DOHH2 (cell line): ENCODE results near the gene GPR55.

ENCODE experiments used
- H3F3A ChIP-seq: fragments of 200-600 bp; sonication (generic), shearing (Covaris generic); 2 replicates; pipeline ENCODE4 v1.6.0; 2016; ENCODE audit warnings: antibody characterized with exemption, mild to moderate bottlenecking; ENCODE audit not compliant: control insufficient read depth, insufficient read depth
- H3K27ac ChIP-seq: fragments of 200-600 bp; sonication (generic); 2 replicates; pipeline ENCODE4 v1.5.1; 2014; ENCODE audit warnings: low read depth, mild to moderate bottlenecking, low read length, moderate library complexity
- H3K27me3 ChIP-seq: fragments of 200-600 bp; sonication (generic); 2 replicates; pipeline ENCODE4 v1.6.1; 2014; ENCODE audit warnings: mild to moderate bottlenecking, low read length, mixed read lengths; ENCODE audit not compliant: control insufficient read depth
- H3K36me3 ChIP-seq: fragments of 200-600 bp; sonication (generic); 2 replicates; pipeline ENCODE4 v1.6.1; 2014; ENCODE audit warnings: mild to moderate bottlenecking, low read length, moderate library complexity, mixed read lengths; ENCODE audit not compliant: control insufficient read depth
- H3K4me1 ChIP-seq: fragments of 200-600 bp; sonication (generic); 2 replicates; pipeline ENCODE4 v1.6.1; 2014; ENCODE audit warnings: mild to moderate bottlenecking, low read length, mixed read lengths; ENCODE audit not compliant: control insufficient read depth
- H3K4me2 ChIP-seq: fragments of 200-600 bp; sonication (generic); 2 replicates; pipeline ENCODE4 v1.6.0; 2014; ENCODE audit warnings: mild to moderate bottlenecking, low read length, moderate library complexity
- H3K4me3 ChIP-seq: fragments of 200-600 bp; sonication (generic); 2 replicates; pipeline ENCODE4 v1.5.1; 2014; ENCODE audit warnings: mild to moderate bottlenecking, low read length, mixed read lengths
- H3K79me2 ChIP-seq: fragments of 200-600 bp; sonication (generic); 2 replicates; pipeline ENCODE4 v1.6.1; 2014; ENCODE audit warnings: mild to moderate bottlenecking, low read length, mixed read lengths; ENCODE audit not compliant: control insufficient read depth
- H3K9me2 ChIP-seq: fragments of 200-600 bp; sonication (generic); replicated peaks from 2 replicates; pipeline ENCODE4 v1.6.1; 2014; ENCODE audit warnings: mild to moderate bottlenecking, low read length, mixed read lengths; ENCODE audit not compliant: control insufficient read depth
- H3K9me3 ChIP-seq: fragments of 200-600 bp; sonication (generic); 2 replicates; pipeline ENCODE4 v1.6.1; 2014; ENCODE audit warnings: antibody characterized with exemption, low read length, mixed read lengths; ENCODE audit not compliant: control insufficient read depth, insufficient read depth
- H4K20me1 ChIP-seq: fragments of 200-600 bp; sonication (generic); 2 replicates; pipeline ENCODE4 v1.6.0; 2014; ENCODE audit warnings: low read depth, mild to moderate bottlenecking, antibody characterized with exemption, low read length, moderate library complexity; ENCODE audit not compliant: control insufficient read depth, insufficient read depth
- CTCF ChIP-seq: fragments of 200-600 bp; sonication (generic); IDR thresholded peaks from one replicate; pipeline ENCODE4 v1.5.1; 2014; ENCODE audit warnings: antibody characterized with exemption, mild to moderate bottlenecking, low read depth, low read length; ENCODE audit not compliant: poor library complexity, severe bottlenecking
- EZH2phosphoT487 ChIP-seq: fragments of 200-600 bp; sonication (generic); IDR thresholded peaks from 2 replicates; pipeline ENCODE4 v1.6.1; 2017; ENCODE audit warnings: borderline replicate concordance, mild to moderate bottlenecking, antibody characterized with exemption, low read length, moderate library complexity, mixed read lengths

GPR55 gene, protein sequence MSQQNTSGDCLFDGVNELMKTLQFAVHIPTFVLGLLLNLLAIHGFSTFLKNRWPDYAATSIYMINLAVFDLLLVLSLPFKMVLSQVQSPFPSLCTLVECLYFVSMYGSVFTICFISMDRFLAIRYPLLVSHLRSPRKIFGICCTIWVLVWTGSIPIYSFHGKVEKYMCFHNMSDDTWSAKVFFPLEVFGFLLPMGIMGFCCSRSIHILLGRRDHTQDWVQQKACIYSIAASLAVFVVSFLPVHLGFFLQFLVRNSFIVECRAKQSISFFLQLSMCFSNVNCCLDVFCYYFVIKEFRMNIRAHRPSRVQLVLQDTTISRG

GRCh38 chr2:230924470-230925341 lies at the start of gene GPR55:
Gene GPR55 (minus strand): TSS chr2:230925242. CDS start chr2:230910962, 14,280 bp downstream.
- Histone ChIP-seq H4K20me1 (no peaks in the 10 kb centered on the region), H3K4me3 (peak within 1 kb of the TSS; percentile 64), H3K27me3 (peaks cover 13% of the 10 kb centered on the region), H3K36me3 (no peaks in the 10 kb centered on the region), H3F3A (no peaks in the 10 kb centered on the region), H3K9me3 (no peaks in the 10 kb centered on the region), H3K9me2 (no peaks in the 10 kb centered on the region), H3K4me2 (peak within 1 kb of the TSS; percentile 72), H3K27ac (no peak within 1 kb of the TSS), H3K4me1 (peaks cover 20% of the 10 kb centered on the region), H3K79me2 (no peaks in the 10 kb centered on the region)
- TF ChIP-seq CTCF (peak; percentile 74), EZH2phosphoT487 (no peak)

DNA sequence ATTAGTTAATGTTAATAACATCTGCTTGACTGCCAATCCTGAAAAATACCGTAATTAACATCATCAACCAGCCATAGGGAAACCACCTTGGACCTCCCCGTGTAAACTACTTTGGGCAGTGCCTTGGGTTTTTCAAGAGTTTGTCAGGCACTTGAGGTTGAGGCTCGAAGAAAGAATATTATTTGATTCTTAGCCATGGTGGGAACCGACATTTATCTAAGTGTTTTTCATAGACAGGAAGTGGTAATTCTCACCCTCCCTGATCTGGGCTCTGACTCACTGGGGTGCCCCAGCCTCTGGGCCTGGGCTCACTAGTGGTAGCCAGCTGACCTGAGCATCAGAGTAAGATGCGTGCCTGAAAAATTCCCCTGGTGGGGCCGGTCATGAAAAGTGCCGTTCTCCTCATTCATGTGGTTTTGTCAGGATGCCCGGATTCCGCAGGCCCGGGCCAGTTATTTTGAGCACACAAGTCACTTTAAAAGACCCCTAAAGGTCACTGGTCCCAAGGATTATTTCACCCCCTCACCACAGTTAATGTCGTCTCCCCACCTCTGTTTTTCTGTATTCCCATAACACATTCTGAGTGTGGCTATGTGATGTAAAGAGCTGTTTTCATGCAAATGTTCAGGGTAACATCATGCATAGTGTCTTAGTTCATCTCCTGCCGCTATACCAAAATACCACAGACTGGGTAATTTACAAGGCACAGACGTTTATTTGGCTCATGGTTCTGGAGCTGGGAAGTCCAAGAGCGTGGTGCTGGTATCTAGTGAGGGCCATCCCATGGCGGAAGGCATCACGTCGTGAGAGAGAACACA lies 49.3 kb upstream of the GPR55 start:
- Histone ChIP-seq H3K27ac (no peak overlapping the region), H3K9me3 (no peaks in the 10 kb centered on the region), H3K4me1 (peaks cover 10% of the 10 kb centered on the region), H3K27me3 (peaks cover 33% of the 10 kb centered on the region), H3K4me2 (peak overlapping the region; percentile 11), H3K36me3 (no peaks in the 10 kb centered on the region), H3K79me2 (no peaks in the 10 kb centered on the region), H4K20me1 (no peaks in the 10 kb centered on the region), H3K9me2 (no peaks in the 10 kb centered on the region), H3K4me3 (no peak overlapping the region), H3F3A (no peaks in the 10 kb centered on the region)
- TF ChIP-seq EZH2phosphoT487 = no peak
- no peak for TF ChIP-seq CTCF

DNA sequence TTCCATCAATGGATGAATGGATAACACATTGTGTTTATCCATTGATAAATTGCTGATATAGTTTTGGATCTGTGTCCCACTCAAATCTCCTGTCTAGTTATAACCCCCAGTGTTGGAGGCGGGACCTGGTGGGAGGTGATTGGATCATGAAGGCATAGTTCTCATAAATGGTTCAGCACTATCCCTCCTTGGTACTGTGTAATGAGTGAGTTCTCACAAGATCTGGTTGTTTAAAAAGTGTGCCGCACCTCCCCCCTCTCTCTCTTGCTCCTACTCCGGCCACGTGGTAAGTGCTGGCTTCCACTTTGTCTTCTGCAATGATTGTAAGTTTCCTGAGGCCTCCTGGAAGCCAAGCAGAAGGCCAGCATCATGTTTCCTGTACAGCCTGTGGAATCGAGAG lies 47.0 kb upstream of the GPR55 start:
- no peak for TF ChIP-seq EZH2phosphoT487
- TF ChIP-seq CTCF = no peak
- H3K79me2 ChIP-seq = no peaks in the 10 kb centered on the region
- H3F3A ChIP-seq = no peaks in the 10 kb centered on the region
- peaks cover 10% of the 10 kb centered on the region for H3K4me1 ChIP-seq
- H3K27ac ChIP-seq = no peak overlapping the region
- H3K27me3 ChIP-seq = peaks cover 18% of the 10 kb centered on the region
- no peaks in the 10 kb centered on the region for H4K20me1 ChIP-seq
- no peak overlapping the region for H3K4me3 ChIP-seq
- H3K9me3 ChIP-seq = no peaks in the 10 kb centered on the region
- no peaks in the 10 kb centered on the region for H3K9me2 ChIP-seq
- no peak overlapping the region for H3K4me2 ChIP-seq
- H3K36me3 ChIP-seq = no peaks in the 10 kb centered on the region
